MM.1S (cell line): Measurements from ENCODE around the gene RNF123.

Experiments used
- DNase-seq: peaks from one replicate; pipeline ENCODE4 v3.0.0-alpha.2; 2015
- H2AFZ ChIP-seq: fragments of 300-600 bp; sonication (generic); 2 replicates; pipeline ENCODE4 v1.6.0; 2016; ENCODE audit warnings: antibody characterized with exemption, low read length
- H3F3A ChIP-seq: fragments of 300-600 bp; sonication (generic); 2 replicates; pipeline ENCODE4 v1.6.1; 2016; ENCODE audit warnings: mild to moderate bottlenecking, antibody characterized with exemption, low read length, moderate library complexity, mixed read lengths; ENCODE audit not compliant: insufficient read depth
- H3K27ac ChIP-seq: fragments of 300-600 bp; sonication (generic); 2 replicates; pipeline ENCODE4 v1.5.1; 2016; ENCODE audit warnings: mild to moderate bottlenecking, low read length
- H3K27me3 ChIP-seq: fragments of 300-600 bp; sonication (generic); replicated peaks from 2 replicates; pipeline ENCODE4 v1.6.0; 2016; ENCODE audit warnings: low read length; ENCODE audit not compliant: insufficient read depth
- H3K36me3 ChIP-seq: fragments of 300-600 bp; sonication (generic); replicated peaks from 2 replicates; pipeline ENCODE4 v1.6.1; 2016; ENCODE audit warnings: mild to moderate bottlenecking, low read length, mixed read lengths; ENCODE audit not compliant: insufficient read depth
- H3K4me1 ChIP-seq: fragments of 300-600 bp; sonication (generic); 2 replicates; pipeline ENCODE4 v1.6.1; 2016; ENCODE audit warnings: low read length, mixed read lengths
- H3K4me2 ChIP-seq: fragments of 300-600 bp; sonication (generic); 2 replicates; pipeline ENCODE4 v1.6.0; 2016; ENCODE audit warnings: low read depth, low read length
- H3K4me3 ChIP-seq: fragments of 300-600 bp; sonication (generic); 2 replicates; pipeline ENCODE4 v1.5.1; 2016; ENCODE audit warnings: low read length, mixed read lengths
- H3K79me2 ChIP-seq: fragments of 300-600 bp; sonication (generic); 2 replicates; pipeline ENCODE4 v1.6.1; 2016; ENCODE audit warnings: mixed run types, low read length, mixed read lengths
- H3K9ac ChIP-seq: fragments of 300-600 bp; sonication (generic); 2 replicates; pipeline ENCODE4 v1.6.1; 2016; ENCODE audit warnings: low read length, mixed read lengths
- H3K9me2 ChIP-seq: fragments of 300-600 bp; sonication (generic); replicated peaks from 2 replicates; pipeline ENCODE4 v1.6.1; 2016; ENCODE audit warnings: mild to moderate bottlenecking, low read length, mixed read lengths; ENCODE audit not compliant: insufficient read depth
- H3K9me3 ChIP-seq: fragments of 300-600 bp; sonication (generic); replicated peaks from 2 replicates; pipeline ENCODE4 v1.6.1; 2016; ENCODE audit warnings: mild to moderate bottlenecking, low read length, mixed read lengths; ENCODE audit not compliant: insufficient read depth
- H4K20me1 ChIP-seq: fragments of 300-600 bp; sonication (generic); 2 replicates; pipeline ENCODE4 v1.6.1; 2016; ENCODE audit warnings: mild to moderate bottlenecking, low read length, moderate library complexity, mixed read lengths; ENCODE audit not compliant: insufficient read depth
- EZH2 ChIP-seq: fragments of 300-600 bp; sonication (generic); optimal IDR thresholded peaks from 2 replicates; pipeline ENCODE3; 2017; ENCODE audit warnings: low read depth, mild to moderate bottlenecking, antibody characterized with exemption, low read length, mixed read lengths
- EZH2phosphoT487 ChIP-seq: fragments of 300-600 bp; sonication (generic); IDR thresholded peaks from 2 replicates; pipeline ENCODE4 v1.6.1; 2018; ENCODE audit warnings: antibody characterized with exemption, low read length
- TF ChIP-seq, protein P1 (sequence below): fragments of 300-600 bp; sonication (generic); IDR thresholded peaks from 2 replicates; pipeline ENCODE4 v1.5.1; 2016; ENCODE audit warnings: antibody characterized with exemption, low read length, mixed read lengths

The RNF123 gene

GRCh38 chr3:49699281-49699979, 10.1 kb downstream of the RNF123 start:
- H3K9me2 ChIP-seq: no peaks in the 10 kb centered on the region
- no peaks in the 10 kb centered on the region for H3K9me3 ChIP-seq
- H4K20me1 ChIP-seq: no peaks in the 10 kb centered on the region
- no peak for DNase-seq
- H3K27me3 ChIP-seq: no peaks in the 10 kb centered on the region
- no peak overlapping the region for H2AFZ ChIP-seq
- no peak overlapping the region for H3K4me2 ChIP-seq
- TF ChIP-seq EZH2phosphoT487: no peak
- no peak overlapping the region for H3K9ac ChIP-seq
- no peak overlapping the region for H3K4me3 ChIP-seq
- no peaks in the 10 kb centered on the region for H3K36me3 ChIP-seq
- no peaks in the 10 kb centered on the region for H3K4me1 ChIP-seq
- no peak overlapping the region for H3K27ac ChIP-seq
- no peaks in the 10 kb centered on the region for H3F3A ChIP-seq
- H3K79me2 ChIP-seq: peaks cover 1% of the 10 kb centered on the region; the same call in 1 of the 2 replicates

DNA sequence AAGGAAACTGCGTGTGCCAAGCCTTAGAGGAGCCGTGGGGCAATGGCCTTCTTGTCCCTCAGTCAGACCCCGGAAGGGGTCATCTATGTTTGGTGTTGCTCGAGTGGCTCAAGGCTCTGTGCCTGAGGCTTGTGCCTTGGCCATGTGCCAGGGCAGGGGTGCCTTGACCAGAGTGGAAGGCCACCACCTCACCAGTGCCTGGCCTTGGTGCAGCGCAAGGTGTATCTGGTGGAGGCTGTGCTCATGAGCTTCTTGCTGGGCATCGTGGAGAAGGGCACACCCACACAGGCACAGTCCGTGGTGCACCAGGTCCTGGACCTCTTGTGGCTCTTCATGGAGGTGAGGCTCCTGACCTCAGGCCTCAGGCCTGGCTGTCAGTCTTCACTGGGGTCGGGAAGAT, 10.7 kb downstream of the RNF123 start:
- no peak overlapping the region for H3K27ac ChIP-seq
- H3K9me3 ChIP-seq: no peaks in the 10 kb centered on the region
- H3K4me3 ChIP-seq: no peak overlapping the region
- H3K9me2 ChIP-seq: no peaks in the 10 kb centered on the region
- no peak for DNase-seq
- H3K36me3 ChIP-seq: no peaks in the 10 kb centered on the region
- no peak overlapping the region for H2AFZ ChIP-seq
- no peaks in the 10 kb centered on the region for H4K20me1 ChIP-seq
- H3F3A ChIP-seq: no peaks in the 10 kb centered on the region
- no peaks in the 10 kb centered on the region for H3K27me3 ChIP-seq
- H3K4me1 ChIP-seq: no peaks in the 10 kb centered on the region
- H3K4me2 ChIP-seq: no peak overlapping the region
- no peak overlapping the region for H3K9ac ChIP-seq
- no peaks in the 10 kb centered on the region for H3K79me2 ChIP-seq
- TF ChIP-seq EZH2 (no peak), EZH2phosphoT487 (no peak)
- TF ChIP-seq, protein P1, sequence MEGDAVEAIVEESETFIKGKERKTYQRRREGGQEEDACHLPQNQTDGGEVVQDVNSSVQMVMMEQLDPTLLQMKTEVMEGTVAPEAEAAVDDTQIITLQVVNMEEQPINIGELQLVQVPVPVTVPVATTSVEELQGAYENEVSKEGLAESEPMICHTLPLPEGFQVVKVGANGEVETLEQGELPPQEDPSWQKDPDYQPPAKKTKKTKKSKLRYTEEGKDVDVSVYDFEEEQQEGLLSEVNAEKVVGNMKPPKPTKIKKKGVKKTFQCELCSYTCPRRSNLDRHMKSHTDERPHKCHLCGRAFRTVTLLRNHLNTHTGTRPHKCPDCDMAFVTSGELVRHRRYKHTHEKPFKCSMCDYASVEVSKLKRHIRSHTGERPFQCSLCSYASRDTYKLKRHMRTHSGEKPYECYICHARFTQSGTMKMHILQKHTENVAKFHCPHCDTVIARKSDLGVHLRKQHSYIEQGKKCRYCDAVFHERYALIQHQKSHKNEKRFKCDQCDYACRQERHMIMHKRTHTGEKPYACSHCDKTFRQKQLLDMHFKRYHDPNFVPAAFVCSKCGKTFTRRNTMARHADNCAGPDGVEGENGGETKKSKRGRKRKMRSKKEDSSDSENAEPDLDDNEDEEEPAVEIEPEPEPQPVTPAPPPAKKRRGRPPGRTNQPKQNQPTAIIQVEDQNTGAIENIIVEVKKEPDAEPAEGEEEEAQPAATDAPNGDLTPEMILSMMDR: no peak

DNA sequence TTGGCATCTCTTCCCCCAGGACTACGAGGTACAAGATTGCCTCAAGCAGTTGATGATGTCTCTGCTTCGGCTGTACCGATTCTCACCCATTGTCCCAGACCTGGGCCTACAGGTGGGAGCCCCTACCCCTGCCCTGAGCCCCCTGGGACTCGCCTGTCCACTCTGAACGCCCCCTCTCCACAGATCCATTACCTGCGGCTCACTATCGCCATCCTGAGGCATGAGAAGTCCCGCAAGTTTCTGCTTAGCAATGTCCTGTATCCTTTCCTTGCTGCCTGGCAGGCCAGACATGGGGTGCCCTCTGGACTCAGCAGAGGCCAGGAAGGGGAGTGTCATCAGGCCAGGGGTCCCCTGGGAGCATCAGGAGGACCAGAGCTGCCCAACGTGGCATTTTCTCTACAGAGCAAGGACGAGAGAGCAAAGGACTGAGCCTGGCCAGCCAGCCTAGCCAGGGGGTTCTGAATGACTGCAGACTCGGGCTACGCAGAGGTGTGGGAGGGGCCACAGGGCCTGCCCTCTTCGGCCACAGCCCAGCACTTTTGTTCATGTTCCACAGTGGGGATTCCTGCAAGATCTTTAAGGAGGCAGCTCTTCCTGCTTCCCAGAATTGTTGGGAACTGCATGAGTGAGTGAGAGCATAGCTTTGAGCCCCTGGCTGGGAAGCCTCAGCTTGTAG, 11.2 kb downstream of the RNF123 start:
- Histone ChIP-seq H3K4me3 (no peak overlapping the region), H3K9me2 (no peaks in the 10 kb centered on the region), H3K27ac (no peak overlapping the region), H3K36me3 (no peaks in the 10 kb centered on the region), H3K9me3 (no peaks in the 10 kb centered on the region), H2AFZ (no peak overlapping the region), H3K79me2 (no peaks in the 10 kb centered on the region), H3K27me3 (no peaks in the 10 kb centered on the region), H3K4me1 (no peaks in the 10 kb centered on the region), H3K4me2 (no peak overlapping the region), H3K9ac (no peak overlapping the region), H3F3A (no peaks in the 10 kb centered on the region), H4K20me1 (no peaks in the 10 kb centered on the region)
- no peak for DNase-seq
- TF ChIP-seq, protein P1: 0 out of 2 replicates have a peak, but pooled peaks have one; percentile 9
- TF ChIP-seq EZH2: no peak
